Activated gamma-delta T cell (primary cell): ENCODE measurements around the gene WASF2.

ENCODE experiments used
- DNase-seq: peaks from one replicate; lab custom pipeline; 2025; lab: John Stamatoyannopoulos, UW

WASF2 gene

DNA sequence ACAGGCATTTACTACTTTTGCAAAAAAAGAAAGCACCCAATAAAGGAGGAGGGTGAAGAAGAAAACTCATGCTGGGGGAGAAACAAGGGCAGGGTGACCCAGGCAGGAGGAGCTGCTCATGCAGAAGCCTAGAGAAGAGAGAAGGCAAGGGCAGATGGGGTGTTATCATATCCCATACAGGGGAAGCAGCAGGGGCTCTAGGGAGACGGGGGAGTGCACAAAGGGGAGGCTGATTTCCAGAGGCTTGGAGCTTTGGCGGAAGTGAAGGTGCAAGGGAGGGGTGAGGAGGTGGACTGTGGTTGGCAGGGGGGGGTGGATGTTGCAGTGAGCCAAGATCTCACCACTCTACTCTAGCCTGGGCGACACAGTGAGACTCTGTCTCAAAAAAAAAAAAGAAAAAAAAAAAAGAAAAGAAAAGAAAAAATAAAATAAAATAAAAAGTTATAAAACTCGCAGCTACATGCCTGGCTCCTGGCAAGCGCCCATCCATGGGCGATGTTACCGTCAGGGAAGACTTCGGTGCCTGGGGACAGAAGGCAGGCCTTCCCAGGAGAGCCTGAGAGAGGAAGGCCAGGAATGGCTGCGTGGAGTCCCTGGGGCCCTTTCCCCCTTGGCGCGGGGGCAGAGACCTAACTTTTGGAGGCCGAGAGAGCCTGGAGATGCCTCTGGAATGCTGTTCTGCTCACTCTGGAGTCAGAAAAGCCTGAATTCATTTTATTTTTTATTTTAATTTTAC, 112.0 kb downstream of the WASF2 start:
- DNase-seq = no peak

DNA sequence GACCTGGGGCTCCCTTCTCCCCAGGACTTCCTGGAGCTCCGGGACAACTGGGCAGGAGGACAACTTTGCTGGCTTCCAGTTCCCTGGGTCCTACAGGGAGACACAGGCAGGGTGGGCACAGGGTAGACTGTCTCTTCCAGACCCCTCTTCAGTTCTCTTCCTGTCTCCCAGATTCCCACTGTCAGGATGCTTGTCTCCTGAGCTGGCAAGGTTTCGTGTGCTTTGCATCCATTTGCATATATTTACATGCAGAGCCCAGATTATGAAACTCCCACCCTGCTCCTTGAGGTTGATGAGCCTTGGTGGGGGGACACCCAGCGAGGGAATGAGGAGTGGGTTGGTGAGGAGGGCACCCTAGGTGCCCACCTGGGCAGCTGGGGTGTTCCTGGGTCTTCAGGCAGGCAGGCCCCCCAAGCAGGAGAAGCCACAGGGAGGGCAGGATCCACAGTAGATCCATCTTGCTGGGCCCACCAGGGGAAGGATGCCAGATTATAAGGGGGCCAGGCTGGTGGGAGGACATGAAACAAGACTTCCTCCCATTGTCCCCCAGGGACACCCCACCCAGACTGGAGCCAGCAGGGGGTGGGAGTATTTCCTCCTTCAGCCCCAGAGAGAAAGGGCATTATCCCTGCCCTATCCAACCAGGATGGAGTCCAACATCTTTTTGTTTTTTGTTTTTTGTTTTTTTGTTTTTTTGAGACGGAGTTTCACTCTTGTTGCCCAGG, 115.4 kb downstream of the WASF2 start, which contains the start of gene FCN3:
FCN3 (minus strand) TSS at position 463 of the 725 bp plus-strand sequence; CDS start at position 457, 6 bp downstream.
- no peak for DNase-seq

DNA sequence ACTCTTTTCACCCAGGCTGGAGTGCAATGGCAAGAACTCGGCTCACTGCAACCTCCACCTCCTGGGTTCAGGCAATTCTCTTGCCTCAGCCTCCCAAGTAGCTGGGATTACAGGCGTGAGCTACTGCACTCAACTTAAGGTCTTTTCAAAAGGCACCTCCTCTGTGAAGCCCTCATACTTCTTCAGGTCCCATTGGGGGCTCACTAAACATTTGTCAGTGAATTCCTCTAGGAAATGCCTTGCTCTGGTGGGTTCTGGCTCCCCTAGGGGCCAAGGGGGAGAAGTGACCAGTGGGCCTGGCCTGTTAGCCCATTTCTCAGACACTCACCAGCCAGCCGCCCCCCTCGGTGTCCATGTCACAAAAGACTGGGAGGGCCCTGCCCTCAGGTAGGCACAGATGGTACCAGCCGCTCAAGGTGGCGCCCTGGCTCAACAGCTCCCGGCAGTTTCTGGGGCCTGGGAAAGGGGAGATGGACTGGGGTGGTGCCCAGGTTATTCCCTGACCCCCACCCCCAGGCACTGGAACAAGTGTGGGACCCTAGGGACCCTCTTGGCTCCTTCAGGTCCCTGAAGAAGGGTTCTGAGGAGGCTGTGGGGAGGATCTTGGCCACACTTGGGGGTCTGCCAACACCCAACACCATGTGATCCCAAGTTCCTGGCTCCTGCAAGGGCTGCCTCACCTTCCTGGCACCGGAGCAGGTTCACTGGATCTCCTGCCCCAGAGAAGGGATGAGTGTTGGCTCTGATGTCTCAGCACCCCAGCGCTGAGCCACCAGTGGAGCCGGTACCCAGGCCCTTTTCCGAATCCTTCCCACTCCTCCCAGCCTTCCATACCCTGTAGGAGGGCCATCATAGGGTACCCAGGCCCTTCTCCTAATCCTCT, 116.9 kb downstream of the WASF2 start:
- no peak for DNase-seq

DNA sequence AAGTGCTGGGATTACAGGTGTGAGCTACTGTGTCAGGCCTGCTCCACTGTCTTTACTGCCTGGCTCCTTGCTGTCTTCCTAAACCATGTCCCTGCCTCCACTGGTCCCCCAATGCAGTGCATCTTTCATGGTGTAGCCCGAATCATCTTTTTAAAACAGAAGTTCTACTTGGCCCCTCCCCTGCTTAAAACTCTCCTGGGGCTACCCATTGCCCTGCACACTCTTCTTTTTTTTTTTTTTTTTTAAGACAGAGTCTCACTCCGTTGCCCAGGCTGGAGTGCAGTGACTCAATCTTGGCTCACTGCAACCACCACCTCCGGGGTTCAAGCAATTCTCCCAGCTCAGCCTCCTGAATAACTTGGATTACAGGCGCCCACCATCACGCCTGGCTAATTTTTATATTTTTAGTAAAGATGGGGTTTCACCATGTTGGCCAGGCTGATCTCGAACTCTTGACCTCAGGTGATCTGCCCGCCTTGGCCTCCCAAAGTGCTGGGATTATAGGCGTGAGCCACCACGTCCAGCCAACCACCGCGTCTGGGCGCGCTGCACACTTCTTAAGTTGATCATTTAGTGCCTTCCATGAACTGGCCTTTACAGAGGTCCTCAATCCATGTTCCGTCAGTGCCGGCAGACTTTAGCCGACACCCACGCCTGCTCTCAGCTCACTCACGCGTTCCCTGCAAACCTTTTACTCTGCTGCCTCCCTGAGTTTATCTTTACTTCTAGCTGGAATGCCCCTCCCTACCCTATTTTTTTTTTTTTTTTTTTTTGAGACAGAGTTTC, 117.8 kb downstream of the WASF2 start:
- DNase-seq = no peak

DNA sequence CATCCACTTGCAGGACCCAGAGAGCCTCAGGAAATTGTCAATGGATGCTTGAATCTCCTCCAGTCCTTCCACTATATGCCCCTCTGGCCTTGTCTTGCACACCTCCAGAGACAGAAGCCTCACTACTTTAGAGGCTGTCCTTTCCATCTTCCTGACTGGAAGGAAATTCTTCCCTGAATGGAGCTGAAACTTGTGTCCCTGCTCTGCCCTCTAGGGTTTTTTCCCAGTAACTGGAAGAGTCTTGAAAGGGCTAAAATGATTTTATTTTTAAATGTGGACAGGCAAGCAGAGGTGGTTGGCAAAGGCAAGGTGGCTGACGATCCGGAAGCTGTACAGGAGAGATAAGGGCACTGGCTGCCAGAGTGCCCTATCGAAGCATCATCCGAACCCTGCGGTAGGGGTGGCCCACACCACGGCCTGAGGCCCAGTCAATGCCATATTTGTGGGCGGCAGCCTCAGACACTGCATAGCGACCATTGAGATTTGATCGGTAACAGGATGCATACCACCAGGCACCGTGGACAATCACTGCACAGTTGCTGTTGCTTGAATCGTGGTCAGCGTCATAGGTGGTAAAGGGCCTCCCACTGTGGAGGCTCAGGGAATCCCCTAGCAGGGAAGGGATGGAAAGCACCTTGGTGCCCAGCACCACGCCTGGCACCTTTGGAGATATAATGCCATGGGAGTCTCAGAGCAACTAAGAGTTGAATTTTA, 120.9 kb downstream of the WASF2 start:
- no peak for DNase-seq

DNA sequence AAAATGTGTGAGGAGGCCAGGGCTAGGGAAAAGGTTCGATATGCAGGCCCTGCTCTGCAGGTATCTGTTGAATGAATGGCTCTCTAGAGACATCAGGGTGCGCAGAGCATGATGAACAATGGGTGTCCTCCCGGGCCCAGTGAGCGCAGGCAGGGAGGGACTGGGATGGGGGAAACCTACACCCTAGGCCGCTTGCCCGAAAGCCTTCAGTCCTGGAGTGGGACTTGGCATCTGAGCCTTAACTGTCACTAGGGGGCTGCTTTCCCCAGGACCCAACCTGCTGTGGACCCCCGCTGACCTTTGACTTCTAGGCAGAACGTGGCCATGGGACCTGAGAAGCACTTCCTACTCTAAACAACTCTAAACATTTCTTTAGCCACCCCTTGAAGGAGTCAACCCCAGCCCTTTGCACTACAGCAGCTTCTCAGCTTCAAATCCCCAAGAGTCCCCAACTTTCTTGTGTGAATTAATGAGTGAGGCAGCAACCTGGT, 122.8 kb downstream of the WASF2 start:
- no peak for DNase-seq

DNA sequence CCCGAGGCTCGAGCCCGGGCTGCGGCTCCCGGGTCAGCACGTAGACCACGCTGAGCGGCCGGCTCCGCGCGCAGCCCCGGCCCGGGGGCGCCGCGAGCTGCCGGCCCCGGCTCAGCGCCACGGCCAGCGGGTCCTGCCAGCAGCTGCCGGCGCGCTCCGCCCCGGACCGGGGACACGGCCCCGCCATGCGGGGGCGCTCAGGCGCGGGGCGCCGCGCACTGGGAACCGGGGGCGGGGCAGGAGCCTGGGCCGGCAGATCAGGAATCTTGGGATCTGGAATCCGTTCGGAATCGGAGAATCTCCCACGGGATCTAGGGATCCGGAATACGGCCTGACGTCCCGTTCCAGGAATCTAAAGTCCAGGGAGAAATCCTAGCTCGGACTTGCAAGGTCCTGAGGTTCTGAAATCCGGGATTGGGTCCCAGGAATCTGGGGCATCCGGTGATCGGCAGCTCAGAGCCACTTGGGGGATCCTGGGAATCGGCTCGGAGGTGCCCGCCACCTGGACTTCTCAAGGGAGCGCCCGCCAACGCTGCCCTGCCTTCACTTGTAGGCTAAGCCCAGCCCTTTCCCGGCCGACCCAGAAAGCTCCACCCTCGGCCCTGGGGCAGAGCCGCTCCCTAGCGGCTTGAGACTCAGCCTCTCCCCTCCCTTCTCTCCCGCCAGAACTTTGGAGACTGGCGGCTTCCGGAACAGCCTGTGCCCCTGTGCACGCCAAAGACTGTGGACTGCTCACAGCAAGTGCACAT, 123.4 kb downstream of the WASF2 start, which contains the start of gene MAP3K6:
MAP3K6 (minus strand) TSS at position 551 of the 749 bp plus-strand sequence; CDS start at position 187, 364 bp downstream.
- peak; percentile 29 for DNase-seq

DNA sequence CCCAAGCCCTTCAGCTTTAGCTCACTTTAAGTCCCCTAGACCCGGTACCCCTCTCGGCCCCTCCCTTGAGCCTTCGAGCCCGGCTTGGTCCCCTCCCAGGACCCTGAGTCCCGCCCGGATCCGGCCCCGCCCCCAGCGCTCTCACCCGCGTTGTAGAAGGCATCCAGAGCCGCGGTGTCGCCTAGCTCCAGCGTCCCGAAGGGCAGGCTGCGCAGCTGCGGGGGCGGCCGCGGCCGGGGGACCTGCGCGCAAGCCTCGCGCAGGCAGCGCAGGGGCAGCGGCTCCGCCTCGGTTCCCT, 123.9 kb downstream of the WASF2 start:
- peak; percentile 52 for DNase-seq

DNA sequence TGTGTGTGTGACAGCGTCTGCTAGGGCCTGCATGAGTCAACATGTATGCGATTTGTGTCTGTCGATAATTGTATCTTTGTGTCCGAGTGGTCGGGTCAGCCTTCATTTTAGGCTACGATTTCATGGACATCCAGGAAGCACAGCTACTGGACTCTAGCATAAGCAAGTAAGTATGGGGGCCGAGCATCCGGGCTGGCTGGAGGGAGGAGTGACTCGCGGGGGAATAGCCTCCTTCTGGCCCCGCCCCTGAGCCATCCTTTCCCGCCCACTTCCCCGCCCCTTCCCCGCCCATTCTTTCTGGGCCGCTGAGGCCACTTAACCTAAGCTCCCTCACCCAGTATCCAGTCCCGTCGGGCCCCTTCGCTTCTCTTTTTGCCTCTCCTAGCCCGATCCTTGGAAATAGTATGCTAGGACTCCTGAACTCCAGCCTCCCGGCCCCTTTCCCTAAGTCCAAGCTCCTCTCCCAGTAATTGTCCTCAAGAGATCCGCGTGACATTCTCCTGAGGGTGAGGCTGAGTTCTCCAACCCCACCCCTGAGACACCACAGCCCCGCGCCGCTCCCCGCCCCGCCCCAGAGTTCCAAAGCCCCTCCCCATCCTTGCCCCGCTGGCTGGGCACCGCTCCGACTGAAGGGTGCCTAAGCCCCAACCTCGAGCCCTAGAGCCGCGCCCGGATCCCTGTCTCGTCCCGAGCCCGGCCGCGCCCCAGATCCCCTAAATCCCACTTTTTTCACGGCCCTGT, 124.4 kb downstream of the WASF2 start:
- peak; percentile 54 for DNase-seq

DNA sequence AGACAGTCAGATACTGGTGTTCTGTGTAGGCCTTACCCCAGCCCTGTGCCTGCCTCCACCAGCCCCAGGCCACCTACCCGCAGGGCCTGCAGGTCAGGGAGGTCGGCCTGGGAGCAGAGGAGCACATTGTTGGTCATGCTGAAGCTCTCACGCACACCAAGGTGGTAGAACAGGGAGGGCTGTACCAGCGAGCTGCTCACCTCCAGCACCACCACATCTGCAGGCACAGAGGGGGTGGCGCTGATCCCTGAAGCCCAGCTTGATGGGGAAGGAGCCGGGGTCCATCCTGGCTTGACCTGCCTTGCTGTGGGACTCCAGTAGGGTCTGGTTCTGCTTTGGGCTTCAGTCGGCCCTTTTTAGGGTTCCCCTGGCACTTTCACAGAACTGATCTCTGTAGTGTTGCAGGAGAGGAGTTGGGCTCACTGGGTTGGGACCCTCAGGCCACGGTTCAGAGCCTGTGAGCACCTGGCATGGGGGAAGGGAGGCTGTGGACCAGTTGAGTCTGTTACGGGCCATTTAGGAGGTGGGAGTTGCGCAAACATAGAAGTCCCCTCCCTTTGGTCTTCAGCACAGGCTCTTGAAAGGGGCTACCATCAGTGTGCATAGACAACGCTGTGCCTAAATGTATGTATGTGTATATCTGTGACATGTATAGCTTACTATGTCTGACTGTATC, 125.1 kb downstream of the WASF2 start:
- no peak for DNase-seq

DNA sequence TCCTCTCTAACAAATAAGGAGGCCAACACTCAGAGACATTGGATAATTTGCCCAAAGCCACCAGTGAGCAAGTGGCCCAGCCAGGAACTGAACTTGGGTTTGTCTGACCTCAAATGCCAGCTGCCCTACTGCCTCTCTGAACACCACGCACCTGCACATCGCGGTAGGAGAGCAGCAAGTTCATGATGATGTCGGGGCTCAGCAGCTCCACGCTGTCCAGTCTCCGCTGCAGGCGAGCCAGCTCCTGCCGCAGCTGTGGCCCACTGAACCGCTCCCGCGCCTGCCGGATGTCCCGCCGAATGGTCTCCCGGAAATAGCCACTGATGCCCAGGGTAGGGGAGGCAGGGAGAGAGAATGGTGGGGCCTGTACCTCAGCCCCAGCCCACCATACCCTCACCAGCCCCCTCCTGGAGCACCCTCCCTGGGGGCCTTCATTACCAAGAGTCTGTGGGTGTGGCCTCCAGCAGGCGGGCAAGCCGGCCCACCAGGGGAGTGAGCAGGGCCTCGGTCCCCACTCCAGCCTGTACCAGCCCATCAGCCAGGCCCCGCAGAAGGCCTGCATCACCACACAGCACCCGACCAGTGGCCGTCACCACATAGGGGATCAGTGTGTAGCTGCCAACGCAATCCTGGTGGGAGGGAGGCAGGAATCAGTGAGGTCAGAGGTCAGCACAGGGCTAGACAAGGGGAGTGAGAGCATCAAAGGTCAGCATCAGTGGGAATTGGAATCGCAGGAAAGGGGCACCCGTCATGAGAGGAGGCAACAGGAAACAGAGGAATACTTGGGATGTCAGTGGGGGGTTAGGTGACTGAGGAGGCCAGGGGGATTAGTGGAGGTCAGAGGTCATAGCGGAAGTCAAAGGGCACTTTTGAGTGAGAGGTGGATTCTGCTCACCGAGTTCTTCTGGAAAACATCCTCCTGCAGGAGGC, 125.9 kb downstream of the WASF2 start:
- no peak for DNase-seq

DNA sequence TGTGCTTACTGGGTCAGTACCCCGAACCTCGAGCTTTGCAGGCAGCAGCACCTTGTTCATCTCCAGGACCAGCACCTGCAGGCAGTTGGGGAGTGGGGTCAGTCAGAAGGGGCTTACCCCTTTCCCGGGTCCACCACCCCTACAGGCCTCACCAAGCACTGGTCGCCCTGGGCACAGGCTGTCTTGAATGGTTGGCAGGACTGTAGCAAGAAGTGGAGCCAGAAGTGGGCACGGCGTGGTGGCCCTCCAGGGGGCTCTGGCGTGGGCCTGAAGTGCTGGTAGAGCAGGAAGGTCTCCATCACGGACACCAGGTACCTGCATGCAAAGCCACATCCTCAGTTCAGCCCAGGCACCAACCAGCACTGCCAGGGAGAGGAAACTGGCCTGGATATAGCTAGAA, 128.4 kb downstream of the WASF2 start:
- no peak for DNase-seq

DNA sequence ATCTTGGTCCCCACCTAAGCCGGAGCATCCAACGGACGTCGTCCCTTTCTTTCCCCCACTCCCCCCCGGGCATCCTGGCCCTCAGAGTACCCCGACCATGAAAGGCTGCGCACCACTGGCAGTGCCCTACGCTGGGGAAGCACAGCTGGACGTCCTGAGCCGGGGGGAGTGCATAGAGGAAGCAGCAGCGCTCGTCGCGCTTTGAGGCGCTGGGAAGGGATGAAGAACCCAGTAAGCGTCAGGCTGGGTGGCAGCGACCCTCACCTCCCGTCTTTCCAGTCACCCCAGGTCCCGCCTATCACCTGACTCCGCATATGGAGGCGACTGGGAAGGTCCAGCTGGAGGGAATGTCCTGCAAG, 128.9 kb downstream of the WASF2 start:
- no peak for DNase-seq

DNA sequence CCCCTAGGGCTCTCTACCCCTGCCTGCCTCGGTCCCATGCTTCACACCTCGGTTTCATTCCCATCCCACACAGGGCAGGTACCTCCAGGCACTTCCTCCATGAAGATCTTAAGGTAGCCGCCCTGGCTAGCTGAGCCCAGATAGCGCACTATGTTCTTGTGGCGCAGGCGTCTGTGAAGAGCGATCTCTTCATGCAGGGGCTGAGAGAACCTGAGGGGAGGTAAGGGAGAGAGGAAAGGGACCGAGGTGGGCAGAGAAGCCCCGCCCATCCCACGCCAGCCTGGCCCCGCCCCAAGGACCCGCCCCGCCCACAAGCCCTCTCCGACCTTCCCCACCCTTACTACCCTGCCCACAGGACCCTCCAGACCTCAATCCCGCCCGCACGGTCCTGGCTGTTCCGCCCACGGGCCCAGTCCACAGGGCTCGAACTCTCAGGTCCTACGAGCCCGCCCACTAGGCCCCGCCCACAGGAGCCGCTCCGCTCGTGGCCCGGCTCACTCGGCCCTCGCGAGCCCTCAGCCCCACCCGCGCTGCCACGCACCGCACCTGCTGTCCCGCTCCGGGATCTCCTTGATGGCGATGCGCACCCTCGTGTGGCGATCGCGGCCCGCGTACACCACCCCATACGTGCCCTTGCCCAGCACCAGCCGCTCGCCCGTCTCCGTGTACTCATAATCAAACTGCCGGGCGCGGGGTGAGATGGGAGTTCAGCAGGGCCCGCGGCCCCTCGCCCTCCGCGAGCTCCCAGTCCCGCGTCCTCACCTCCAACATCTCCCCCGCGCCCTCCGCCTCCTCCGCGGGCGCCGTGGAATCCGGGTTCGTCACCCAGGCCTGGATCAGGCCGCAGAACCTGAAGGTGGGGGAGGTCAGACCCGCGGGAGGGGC, 129.6 kb downstream of the WASF2 start:
- peak; percentile 37 for DNase-seq

DNA sequence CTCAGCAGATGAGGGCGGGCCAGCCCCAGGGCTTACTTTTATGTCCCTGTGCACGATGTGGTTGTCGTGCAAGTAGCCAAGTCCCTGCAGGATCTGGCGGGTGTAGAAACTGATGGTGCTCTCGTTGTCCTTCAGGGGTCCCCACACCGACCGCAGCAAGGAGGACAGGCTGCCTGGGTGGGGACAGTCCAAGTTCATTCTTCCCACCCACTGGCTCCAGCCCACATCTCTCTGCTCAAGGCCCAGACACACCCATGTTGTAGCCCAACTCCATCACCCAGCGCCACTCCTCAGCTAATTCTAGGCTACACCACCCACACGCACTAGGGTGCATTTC, 130.2 kb downstream of the WASF2 start:
- DNase-seq = no peak

DNA sequence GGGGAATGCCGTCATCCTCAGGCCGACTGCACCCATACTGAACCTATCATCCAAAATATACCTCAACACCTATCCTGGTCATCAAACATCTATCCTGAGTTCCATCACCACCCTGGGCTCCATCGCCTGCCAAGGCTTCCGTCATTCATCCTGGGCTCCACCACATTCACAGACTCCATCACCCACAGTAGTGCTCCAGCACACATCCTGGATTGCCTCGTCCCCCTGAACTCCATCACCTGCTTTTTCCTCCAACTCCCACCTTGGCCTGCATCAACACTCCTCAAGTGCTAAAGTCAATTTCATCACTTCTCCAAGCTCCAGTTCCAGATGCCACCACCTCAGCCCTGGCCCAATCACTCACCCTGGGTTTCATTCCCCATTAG, 131.0 kb downstream of the WASF2 start:
- DNase-seq = no peak
